Measurements from ENCODE around the gene ANKFY1. TPM values are rescaled to one million over a fixed set of nuclear protein-coding genes. Genes with fewer than 3 reads are reported as not detected.

The ANKFY1 gene
- total RNA-seq, 1 experiment from 2014 or later, result 18.5 TPM

DNA sequence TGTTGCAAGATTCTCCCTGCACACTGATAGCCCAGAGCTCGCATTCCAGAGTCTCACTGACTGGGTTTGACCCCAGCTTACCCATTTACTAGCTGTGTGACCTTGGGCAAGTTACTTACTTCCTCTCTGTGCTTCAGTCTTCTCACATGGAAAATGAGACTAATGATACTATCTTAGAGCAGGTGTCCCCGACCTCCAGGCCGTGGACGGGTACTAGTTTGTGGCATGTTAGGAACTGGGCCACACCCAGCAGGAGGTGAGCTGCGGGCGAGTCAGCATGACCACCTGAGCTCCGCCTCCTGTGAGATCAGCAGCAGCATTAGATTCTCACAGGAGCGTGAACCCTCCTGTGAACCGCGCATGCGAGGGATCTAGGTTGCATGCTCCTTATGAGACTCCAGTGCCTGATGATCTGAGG lies 15.8 kb downstream of the ANKFY1 start:
- Histone ChIP-seq H3K27ac (ENCODE audit: low read length) (peak overlapping the region; percentile 79), H3K9me2 (replicated peaks; ENCODE audit: low read length) (no peaks in the 10 kb centered on the region), H3K9ac (ENCODE audit: low read length) (peak overlapping the region; percentile 29; the same call in 1 of the 2 replicates), H3K4me2 (ENCODE audit: low read length) (peak overlapping the region; percentile 77), H3K27me3 (ENCODE audit: low read length) (no peaks in the 10 kb centered on the region), H4K20me1 (ENCODE audit: low read length) (peaks cover 10% of the 10 kb centered on the region; the same call in 1 of the 2 replicates), H2AFZ (ENCODE audit: low read length) (no peak overlapping the region), H3K79me2 (ENCODE audit: low read length) (peaks cover 90% of the 10 kb centered on the region), H3K4me3 (ENCODE audit: low read length) (peak overlapping the region; percentile 24; the same call in 1 of the 2 replicates), H3F3A (ENCODE audit: low read length, unreplicated experiment) (no peaks in the 10 kb centered on the region), H3K4me1 (ENCODE audit: insufficient read depth, low read length) (peaks cover 21% of the 10 kb centered on the region), H3K9me3 (ENCODE audit: low read length) (no peaks in the 10 kb centered on the region), H3K36me3 (ENCODE audit: low read depth, low read length) (no peaks in the 10 kb centered on the region)
- intact Hi-C loops (cut with micrococcal nuclease), result loop anchor here (2.0 kb wide), 1 partner anchor 33 kb away; no protein-coding TSS in a partner anchor
- no TSS peak for BruUV-seq (replicated peaks)
- TF ChIP-seq, protein P1, sequence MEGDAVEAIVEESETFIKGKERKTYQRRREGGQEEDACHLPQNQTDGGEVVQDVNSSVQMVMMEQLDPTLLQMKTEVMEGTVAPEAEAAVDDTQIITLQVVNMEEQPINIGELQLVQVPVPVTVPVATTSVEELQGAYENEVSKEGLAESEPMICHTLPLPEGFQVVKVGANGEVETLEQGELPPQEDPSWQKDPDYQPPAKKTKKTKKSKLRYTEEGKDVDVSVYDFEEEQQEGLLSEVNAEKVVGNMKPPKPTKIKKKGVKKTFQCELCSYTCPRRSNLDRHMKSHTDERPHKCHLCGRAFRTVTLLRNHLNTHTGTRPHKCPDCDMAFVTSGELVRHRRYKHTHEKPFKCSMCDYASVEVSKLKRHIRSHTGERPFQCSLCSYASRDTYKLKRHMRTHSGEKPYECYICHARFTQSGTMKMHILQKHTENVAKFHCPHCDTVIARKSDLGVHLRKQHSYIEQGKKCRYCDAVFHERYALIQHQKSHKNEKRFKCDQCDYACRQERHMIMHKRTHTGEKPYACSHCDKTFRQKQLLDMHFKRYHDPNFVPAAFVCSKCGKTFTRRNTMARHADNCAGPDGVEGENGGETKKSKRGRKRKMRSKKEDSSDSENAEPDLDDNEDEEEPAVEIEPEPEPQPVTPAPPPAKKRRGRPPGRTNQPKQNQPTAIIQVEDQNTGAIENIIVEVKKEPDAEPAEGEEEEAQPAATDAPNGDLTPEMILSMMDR (conservative IDR thresholded peaks at IDR 0.05; ENCODE audit: low read depth, low read length), result no peak
- no peak for TF ChIP-seq EZH2phosphoT487 (IDR thresholded peaks at IDR 0.05; ENCODE audit: borderline replicate concordance, low read length)
- no peak for TF ChIP-seq EZH2 (IDR thresholded peaks at IDR 0.05; ENCODE audit: low read length, unreplicated experiment)
- DNase-seq, result peak; percentile 62
- CTCF ChIA-PET, result interaction anchor here (1.4 kb wide), 1 partner anchor 48 kb away, joined by 5 read pairs; no protein-coding TSS in a partner anchor
- peak; percentile 81 for ATAC-seq
- POLR2A ChIA-PET (ENCODE audit: unreplicated experiment), result interaction anchor here (0.7 kb wide), 1 partner anchor 17 kb away, joined by 3 read pairs; no protein-coding TSS in a partner anchor

DNA sequence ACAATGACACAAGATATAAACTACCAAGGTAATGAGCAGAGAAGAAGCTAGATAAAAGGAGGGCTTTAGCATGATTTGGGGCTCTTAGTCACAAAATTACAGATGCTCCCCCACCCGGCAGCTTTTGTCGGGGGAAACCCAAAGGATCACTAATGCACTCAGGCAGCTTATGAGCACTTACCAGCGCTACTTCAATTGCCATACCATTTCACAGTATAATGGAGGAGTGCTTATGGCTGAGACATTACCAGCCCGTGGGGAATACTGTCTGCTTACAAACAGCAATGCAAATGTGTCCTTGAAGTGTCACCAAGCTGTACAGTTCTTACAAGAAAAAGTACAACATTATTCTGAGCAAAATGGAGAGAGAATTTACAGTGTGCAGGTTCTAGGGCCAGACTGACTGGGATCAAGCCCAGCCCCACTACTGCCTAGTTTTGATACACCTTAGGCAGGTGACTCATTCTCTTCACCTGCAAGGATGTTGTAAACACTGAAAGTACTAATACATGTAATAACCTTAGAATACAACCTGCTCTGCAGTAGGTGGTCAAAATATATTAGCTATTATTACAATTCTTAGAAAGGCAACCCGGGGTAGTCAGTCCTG lies 16.3 kb downstream of the ANKFY1 start:
- H3K4me2 ChIP-seq (ENCODE audit: low read length), result peak overlapping the region; percentile 77
- DNase-seq (peak; percentile 45), ATAC-seq (peak; percentile 51)
- no peaks in the 10 kb centered on the region for H3F3A ChIP-seq (ENCODE audit: low read length, unreplicated experiment)
- H3K4me3 ChIP-seq (ENCODE audit: low read length), result peak overlapping the region; percentile 24; the same call in 1 of the 2 replicates
- H3K79me2 ChIP-seq (ENCODE audit: low read length), result peaks cover 85% of the 10 kb centered on the region
- no peak overlapping the region for H2AFZ ChIP-seq (ENCODE audit: low read length)
- intact Hi-C loops (cut with micrococcal nuclease), result no loop called here
- no peak for TF ChIP-seq EZH2phosphoT487 (IDR thresholded peaks at IDR 0.05; ENCODE audit: borderline replicate concordance, low read length)
- no peak for TF ChIP-seq EZH2 (IDR thresholded peaks at IDR 0.05; ENCODE audit: low read length, unreplicated experiment)
- TF ChIP-seq, protein P1 (conservative IDR thresholded peaks at IDR 0.05; ENCODE audit: low read depth, low read length), result no peak
- H3K27ac ChIP-seq (ENCODE audit: low read length), result peak overlapping the region; percentile 79
- H3K27me3 ChIP-seq (ENCODE audit: low read length), result no peaks in the 10 kb centered on the region
- ChIA-PET POLR2A (ENCODE audit: unreplicated experiment) (interaction anchor here (0.5 to 0.7 kb wide), 2 partner anchors 17 to 104 kb away, joined by 3 to 4 read pairs; no protein-coding TSS in a partner anchor), CTCF (interaction anchor here (0.6 to 1.4 kb wide), 2 partner anchors 13 to 47 kb away, joined by 5 to 13 read pairs; no protein-coding TSS in a partner anchor)
- peaks cover 21% of the 10 kb centered on the region for H3K4me1 ChIP-seq (ENCODE audit: insufficient read depth, low read length)
- BruUV-seq (replicated peaks), result no TSS peak
- 0 out of 2 replicates have a peak overlapping the region, but pooled peaks have one; percentile 25 for H3K9ac ChIP-seq (ENCODE audit: low read length)
- peaks cover 10% of the 10 kb centered on the region; the same call in 1 of the 2 replicates for H4K20me1 ChIP-seq (ENCODE audit: low read length)
- no peaks in the 10 kb centered on the region for H3K9me2 ChIP-seq (replicated peaks; ENCODE audit: low read length)
- H3K9me3 ChIP-seq (ENCODE audit: low read length), result no peaks in the 10 kb centered on the region
- H3K36me3 ChIP-seq (ENCODE audit: low read depth, low read length), result no peaks in the 10 kb centered on the region

DNA sequence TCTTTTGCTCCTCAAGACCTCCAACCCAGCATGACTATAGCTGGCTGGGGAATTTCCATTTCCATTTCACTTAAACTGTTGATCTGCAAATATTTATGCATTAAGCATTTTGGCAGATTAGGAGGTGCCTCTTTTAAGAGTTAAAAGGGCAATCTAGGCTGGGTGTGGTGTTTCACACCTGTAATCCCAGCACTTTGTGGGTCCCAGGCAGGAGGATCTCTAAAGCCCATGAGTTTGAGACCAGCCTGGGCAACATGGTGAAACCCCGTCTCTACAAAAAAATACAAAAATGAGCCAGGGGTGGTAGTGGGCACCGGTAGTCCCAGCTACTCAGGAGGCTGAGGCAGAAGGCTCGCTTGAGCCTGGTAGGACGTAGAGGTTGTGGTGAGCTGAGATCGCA lies 17.1 kb downstream of the ANKFY1 start:
- no peaks in the 10 kb centered on the region for H3K36me3 ChIP-seq (ENCODE audit: low read depth, low read length)
- H3K27ac ChIP-seq (ENCODE audit: low read length), result no peak overlapping the region
- no peak overlapping the region for H3K4me3 ChIP-seq (ENCODE audit: low read length)
- H3K27me3 ChIP-seq (ENCODE audit: low read length), result no peaks in the 10 kb centered on the region
- DNase-seq, result no peak
- H3K79me2 ChIP-seq (ENCODE audit: low read length), result peaks cover 77% of the 10 kb centered on the region
- H3F3A ChIP-seq (ENCODE audit: low read length, unreplicated experiment), result no peaks in the 10 kb centered on the region
- H3K9me2 ChIP-seq (replicated peaks; ENCODE audit: low read length), result no peaks in the 10 kb centered on the region
- peaks cover 21% of the 10 kb centered on the region for H3K4me1 ChIP-seq (ENCODE audit: insufficient read depth, low read length)
- ChIA-PET CTCF (interaction anchor here (0.6 to 1.4 kb wide), 2 partner anchors 14 to 47 kb away, joined by 5 to 13 read pairs; no protein-coding TSS in a partner anchor), POLR2A (ENCODE audit: unreplicated experiment) (no interaction called here)
- H3K9me3 ChIP-seq (ENCODE audit: low read length), result no peaks in the 10 kb centered on the region
- BruUV-seq (replicated peaks), result no TSS peak
- intact Hi-C loops (cut with micrococcal nuclease), result no loop called here
- no peak overlapping the region for H3K9ac ChIP-seq (ENCODE audit: low read length)
- TF ChIP-seq EZH2 (IDR thresholded peaks at IDR 0.05; ENCODE audit: low read length, unreplicated experiment) (no peak), EZH2phosphoT487 (IDR thresholded peaks at IDR 0.05; ENCODE audit: borderline replicate concordance, low read length) (no peak)
- TF ChIP-seq, protein P1 (conservative IDR thresholded peaks at IDR 0.05; ENCODE audit: low read depth, low read length), result no peak
- ATAC-seq, result no peak
- H2AFZ ChIP-seq (ENCODE audit: low read length), result no peak overlapping the region
- H3K4me2 ChIP-seq (ENCODE audit: low read length), result no peak overlapping the region
- H4K20me1 ChIP-seq (ENCODE audit: low read length), result peaks cover 10% of the 10 kb centered on the region; the same call in 1 of the 2 replicates

Measured in PC-3 (cell line).